Neural cell (in vitro differentiated cells): ENCODE measurements around the gene CYTH3. TPM values are rescaled to one million over a fixed set of nuclear protein-coding genes. Genes with fewer than 3 reads are reported as not detected.

ENCODE experiments used
- H2AFZ ChIP-seq: fragments of 200-600, 300-800 bp; sonication (generic), shearing (Covaris generic); 2 replicates; pipeline ENCODE4 v1.6.0; 2014; ENCODE audit warnings: low read depth, mild to moderate bottlenecking, antibody characterized with exemption, low read length, moderate library complexity
- H3F3A ChIP-seq: fragments of 200-600 bp; shearing (Covaris generic); 2 replicates; pipeline ENCODE4 v1.6.1; 2016; ENCODE audit warnings: mild to moderate bottlenecking, moderate library complexity, mixed read lengths, antibody characterized with exemption, low read length; ENCODE audit not compliant: insufficient read depth, poor library complexity, severe bottlenecking
- H3K27ac ChIP-seq: fragments of 200-600, 300-800 bp; sonication (generic), shearing (Covaris generic); 2 replicates; pipeline ENCODE4 v1.5.1; 2014; ENCODE audit warnings: mild to moderate bottlenecking, low read length, moderate library complexity
- H3K27me3 ChIP-seq: fragments of 300-800, 200-600 bp; sonication (generic), shearing (Covaris generic); 2 replicates; pipeline ENCODE4 v1.6.0; 2014; ENCODE audit warnings: mild to moderate bottlenecking, low read depth, low read length, moderate library complexity; ENCODE audit not compliant: insufficient read depth
- H3K36me3 ChIP-seq: fragments of 300-800, 200-600 bp; sonication (generic), shearing (Covaris generic); 2 replicates; pipeline ENCODE4 v1.5.1; 2014; ENCODE audit warnings: mild to moderate bottlenecking, antibody characterized with exemption, low read length, moderate library complexity; ENCODE audit not compliant: insufficient read depth
- H3K4me2 ChIP-seq: fragments of 300-800, 200-600 bp; sonication (generic), shearing (Covaris generic); 2 replicates; pipeline ENCODE4 v1.6.0; 2014; ENCODE audit warnings: mild to moderate bottlenecking, low read length
- H3K4me3 ChIP-seq: fragments of 300-800, 200-600 bp; sonication (generic), shearing (Covaris generic); 2 replicates; pipeline ENCODE4 v1.5.1; 2014; ENCODE audit warnings: mild to moderate bottlenecking, low read length, moderate library complexity
- H3K79me2 ChIP-seq: fragments of 200-600 bp; shearing (Covaris generic); replicated peaks from 2 replicates; pipeline ENCODE4 v1.6.0; 2014; ENCODE audit warnings: mild to moderate bottlenecking, low read length, moderate library complexity; ENCODE audit not compliant: insufficient read depth
- H3K9ac ChIP-seq: fragments of 300-800, 200-600 bp; sonication (generic), shearing (Covaris generic); 2 replicates; pipeline ENCODE4 v1.6.1; 2016; ENCODE audit warnings: mild to moderate bottlenecking, low read length, mixed read lengths
- H3K9me2 ChIP-seq: fragments of 200-600 bp; shearing (Covaris generic); 2 replicates; pipeline ENCODE4 v1.6.1; 2016; ENCODE audit warnings: mild to moderate bottlenecking, low read length, mixed read lengths; ENCODE audit not compliant: insufficient read depth
- H3K9me3 ChIP-seq: fragments of 200-600, 300-800 bp; sonication (generic), shearing (Covaris generic); 2 replicates; pipeline ENCODE4 v1.6.1; 2016; ENCODE audit warnings: mild to moderate bottlenecking, mixed run types, low read length, moderate library complexity, mixed read lengths
- H4K20me1 ChIP-seq: fragments of 200-600 bp; shearing (Covaris generic); 2 replicates; pipeline ENCODE4 v1.6.1; 2016; ENCODE audit warnings: mild to moderate bottlenecking, mixed run types; ENCODE audit not compliant: insufficient read depth
- EP300 ChIP-seq: fragments of 450-650 bp; conservative IDR thresholded peaks from 2 replicates; pipeline ENCODE4 v1.6.1; 2014; ENCODE audit warnings: antibody characterized with exemption, mild to moderate bottlenecking, moderate library complexity; ENCODE audit not compliant: poor library complexity, severe bottlenecking
- EZH2 ChIP-seq: fragments of 200-600, 300-800 bp; shearing (Covaris generic), sonication (generic); IDR thresholded peaks from 2 replicates; pipeline ENCODE4 v1.6.1; 2014; ENCODE audit warnings: antibody characterized with exemption, low read length, borderline replicate concordance, mild to moderate bottlenecking; ENCODE audit not compliant: insufficient read depth, poor library complexity, severe bottlenecking
- MXI1 ChIP-seq: fragments of 450-650 bp; conservative IDR thresholded peaks from 2 replicates; pipeline ENCODE4 v1.6.1; 2014; ENCODE audit warnings: antibody characterized with exemption, mild to moderate bottlenecking; ENCODE audit not compliant: poor library complexity, severe bottlenecking
- POLR2AphosphoS5 ChIP-seq: IDR thresholded peaks from 2 replicates; pipeline ENCODE4 v1.6.1; 2012
- RAD21 ChIP-seq: fragments of 450-650 bp; conservative IDR thresholded peaks from 2 replicates; pipeline ENCODE4 v1.6.1; 2014; ENCODE audit warnings: antibody characterized with exemption, mild to moderate bottlenecking, moderate library complexity
- SMC3 ChIP-seq: fragments of 450-650 bp; conservative IDR thresholded peaks from 2 replicates; pipeline ENCODE4 v1.6.1; 2014; ENCODE audit warnings: antibody characterized with exemption, mild to moderate bottlenecking, moderate library complexity; ENCODE audit not compliant: poor library complexity
- TAF1 ChIP-seq: IDR thresholded peaks from 2 replicates; pipeline ENCODE4 v1.6.1; 2012; ENCODE audit warnings: low read depth
- polyA plus RNA-seq: library from polyadenylated mRNA; depleted of rRNA; stranded (reverse); fragments of >200 nt; gene quantifications from 2 replicates; pipeline ENCODE4 v1.2.3, GENCODE V29; 2014
- TF ChIP-seq, protein P1 (sequence below): fragments of 450-650 bp; IDR thresholded peaks from 2 replicates; pipeline ENCODE4 v1.5.1; 2014; ENCODE audit warnings: antibody characterized with exemption, mild to moderate bottlenecking, moderate library complexity; ENCODE audit not compliant: poor library complexity, severe bottlenecking
- TF ChIP-seq, protein P2 (sequence below): IDR thresholded peaks from 2 replicates; pipeline ENCODE4 v1.6.1; 2012; ENCODE audit warnings: borderline replicate concordance

The CYTH3 gene
- polyA plus RNA-seq, 1 donor from 2014 or later: 33.9 TPM

DNA sequence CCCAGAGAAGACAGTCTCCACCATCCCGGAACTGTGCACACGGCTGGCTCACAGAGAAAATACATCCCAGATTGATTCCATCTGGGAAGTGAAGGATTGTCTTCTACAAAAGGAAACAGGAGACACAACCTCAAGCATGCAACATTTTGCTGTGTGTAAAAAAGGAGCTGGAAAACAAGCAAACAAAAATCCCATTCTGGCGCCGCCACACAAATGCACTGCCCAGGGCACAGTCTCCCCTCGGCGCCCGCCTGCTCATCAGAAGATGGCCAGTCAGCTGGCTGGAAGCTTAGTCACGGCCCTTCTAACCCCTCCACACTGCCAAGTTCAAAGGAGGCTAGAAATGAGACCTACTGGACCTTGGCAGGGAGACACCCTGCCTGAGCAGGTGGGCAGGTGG, 14.1 kb upstream of the CYTH3 start:
- no peak overlapping the region for H3K9ac ChIP-seq
- no peak overlapping the region for H3K4me3 ChIP-seq
- H4K20me1 ChIP-seq: no peaks in the 10 kb centered on the region

DNA sequence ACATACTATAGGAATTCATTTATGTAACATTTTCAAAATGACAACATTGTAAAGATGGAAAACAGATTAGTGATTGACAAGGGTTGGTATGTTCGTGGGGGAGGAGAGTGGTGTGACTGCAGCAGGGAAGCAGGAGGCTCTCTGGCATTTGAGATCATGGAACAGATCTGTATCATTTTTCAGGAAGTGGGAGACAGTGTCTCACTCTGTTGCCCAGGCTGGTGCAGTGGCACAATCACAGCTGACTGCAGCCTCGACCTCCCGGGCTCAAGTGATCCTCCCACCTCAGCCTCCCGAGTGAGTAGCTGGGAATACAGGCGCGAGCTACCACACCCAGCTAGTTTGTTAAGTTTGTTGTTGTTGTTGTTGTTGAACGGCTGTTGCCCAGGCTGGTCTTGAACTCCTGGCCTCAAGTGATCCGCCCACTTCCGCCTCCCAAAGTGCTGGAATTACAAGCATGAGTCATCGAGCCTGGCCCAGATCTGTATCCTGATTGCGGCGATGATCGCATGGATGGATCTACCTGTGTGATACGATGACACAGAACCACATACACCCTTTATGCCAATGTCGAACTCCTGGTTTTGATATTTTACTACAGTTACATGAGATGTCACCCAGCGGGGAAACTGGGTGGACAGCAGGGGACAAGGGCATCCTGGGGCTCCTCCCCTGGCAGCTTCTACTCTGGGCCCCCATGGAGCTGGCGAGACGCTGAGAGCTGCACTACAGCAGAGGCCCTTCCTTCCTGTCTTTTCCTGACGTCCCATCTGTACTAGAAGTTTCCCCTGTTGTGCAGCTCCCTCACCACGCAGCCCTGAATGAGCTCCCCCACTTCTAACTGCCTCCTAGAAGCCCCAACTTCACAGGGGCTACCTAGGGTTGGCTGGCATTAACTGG, 12.3 kb upstream of the CYTH3 start:
- Histone ChIP-seq H3K9me2 (no peaks in the 10 kb centered on the region), H3K4me2 (no peak overlapping the region), H3K27me3 (no peaks in the 10 kb centered on the region), H2AFZ (no peak overlapping the region), H3K4me3 (no peak overlapping the region), H4K20me1 (no peaks in the 10 kb centered on the region), H3K79me2 (no peaks in the 10 kb centered on the region), H3K9ac (no peak overlapping the region), H3F3A (no peaks in the 10 kb centered on the region), H3K9me3 (no peaks in the 10 kb centered on the region), H3K36me3 (no peaks in the 10 kb centered on the region), H3K27ac (no peak overlapping the region)
- TF ChIP-seq EP300 (no peak), MXI1 (no peak), RAD21 (no peak), SMC3 (no peak), POLR2AphosphoS5 (no peak), TAF1 (no peak), EZH2 (no peak)
- TF ChIP-seq, protein P1, sequence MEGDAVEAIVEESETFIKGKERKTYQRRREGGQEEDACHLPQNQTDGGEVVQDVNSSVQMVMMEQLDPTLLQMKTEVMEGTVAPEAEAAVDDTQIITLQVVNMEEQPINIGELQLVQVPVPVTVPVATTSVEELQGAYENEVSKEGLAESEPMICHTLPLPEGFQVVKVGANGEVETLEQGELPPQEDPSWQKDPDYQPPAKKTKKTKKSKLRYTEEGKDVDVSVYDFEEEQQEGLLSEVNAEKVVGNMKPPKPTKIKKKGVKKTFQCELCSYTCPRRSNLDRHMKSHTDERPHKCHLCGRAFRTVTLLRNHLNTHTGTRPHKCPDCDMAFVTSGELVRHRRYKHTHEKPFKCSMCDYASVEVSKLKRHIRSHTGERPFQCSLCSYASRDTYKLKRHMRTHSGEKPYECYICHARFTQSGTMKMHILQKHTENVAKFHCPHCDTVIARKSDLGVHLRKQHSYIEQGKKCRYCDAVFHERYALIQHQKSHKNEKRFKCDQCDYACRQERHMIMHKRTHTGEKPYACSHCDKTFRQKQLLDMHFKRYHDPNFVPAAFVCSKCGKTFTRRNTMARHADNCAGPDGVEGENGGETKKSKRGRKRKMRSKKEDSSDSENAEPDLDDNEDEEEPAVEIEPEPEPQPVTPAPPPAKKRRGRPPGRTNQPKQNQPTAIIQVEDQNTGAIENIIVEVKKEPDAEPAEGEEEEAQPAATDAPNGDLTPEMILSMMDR: no peak
- TF ChIP-seq, protein P2, sequence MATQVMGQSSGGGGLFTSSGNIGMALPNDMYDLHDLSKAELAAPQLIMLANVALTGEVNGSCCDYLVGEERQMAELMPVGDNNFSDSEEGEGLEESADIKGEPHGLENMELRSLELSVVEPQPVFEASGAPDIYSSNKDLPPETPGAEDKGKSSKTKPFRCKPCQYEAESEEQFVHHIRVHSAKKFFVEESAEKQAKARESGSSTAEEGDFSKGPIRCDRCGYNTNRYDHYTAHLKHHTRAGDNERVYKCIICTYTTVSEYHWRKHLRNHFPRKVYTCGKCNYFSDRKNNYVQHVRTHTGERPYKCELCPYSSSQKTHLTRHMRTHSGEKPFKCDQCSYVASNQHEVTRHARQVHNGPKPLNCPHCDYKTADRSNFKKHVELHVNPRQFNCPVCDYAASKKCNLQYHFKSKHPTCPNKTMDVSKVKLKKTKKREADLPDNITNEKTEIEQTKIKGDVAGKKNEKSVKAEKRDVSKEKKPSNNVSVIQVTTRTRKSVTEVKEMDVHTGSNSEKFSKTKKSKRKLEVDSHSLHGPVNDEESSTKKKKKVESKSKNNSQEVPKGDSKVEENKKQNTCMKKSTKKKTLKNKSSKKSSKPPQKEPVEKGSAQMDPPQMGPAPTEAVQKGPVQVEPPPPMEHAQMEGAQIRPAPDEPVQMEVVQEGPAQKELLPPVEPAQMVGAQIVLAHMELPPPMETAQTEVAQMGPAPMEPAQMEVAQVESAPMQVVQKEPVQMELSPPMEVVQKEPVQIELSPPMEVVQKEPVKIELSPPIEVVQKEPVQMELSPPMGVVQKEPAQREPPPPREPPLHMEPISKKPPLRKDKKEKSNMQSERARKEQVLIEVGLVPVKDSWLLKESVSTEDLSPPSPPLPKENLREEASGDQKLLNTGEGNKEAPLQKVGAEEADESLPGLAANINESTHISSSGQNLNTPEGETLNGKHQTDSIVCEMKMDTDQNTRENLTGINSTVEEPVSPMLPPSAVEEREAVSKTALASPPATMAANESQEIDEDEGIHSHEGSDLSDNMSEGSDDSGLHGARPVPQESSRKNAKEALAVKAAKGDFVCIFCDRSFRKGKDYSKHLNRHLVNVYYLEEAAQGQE: no peak

More for the DNA sequence above, 14.1 kb upstream of the CYTH3 start:
- no peak for TF ChIP-seq EP300
- no peak for TF ChIP-seq RAD21
- no peak for TF ChIP-seq EZH2
- no peak for TF ChIP-seq MXI1
- Histone ChIP-seq H3K36me3 (no peaks in the 10 kb centered on the region), H3K79me2 (no peaks in the 10 kb centered on the region), H3K27me3 (no peaks in the 10 kb centered on the region), H3K9me3 (no peaks in the 10 kb centered on the region), H3K4me2 (no peak overlapping the region), H3F3A (no peaks in the 10 kb centered on the region), H2AFZ (no peak overlapping the region), H3K27ac (no peak overlapping the region), H3K9me2 (no peaks in the 10 kb centered on the region)
